G401.6 (cell line): Measurements from ENCODE around the gene SEC24B.
"Not testable (repeated sequence)": the region's sequence is repeated elsewhere in the genome, so short reads cannot be mapped to it uniquely, and the experiment has no call there.

ENCODE experiments used
- FAIRE-seq: peaks from 2 replicates; lab custom pipeline; 2012; peaks lifted over from hg19 to GRCh38; lab: Jason Lieb, UNC

SEC24B gene

DNA sequence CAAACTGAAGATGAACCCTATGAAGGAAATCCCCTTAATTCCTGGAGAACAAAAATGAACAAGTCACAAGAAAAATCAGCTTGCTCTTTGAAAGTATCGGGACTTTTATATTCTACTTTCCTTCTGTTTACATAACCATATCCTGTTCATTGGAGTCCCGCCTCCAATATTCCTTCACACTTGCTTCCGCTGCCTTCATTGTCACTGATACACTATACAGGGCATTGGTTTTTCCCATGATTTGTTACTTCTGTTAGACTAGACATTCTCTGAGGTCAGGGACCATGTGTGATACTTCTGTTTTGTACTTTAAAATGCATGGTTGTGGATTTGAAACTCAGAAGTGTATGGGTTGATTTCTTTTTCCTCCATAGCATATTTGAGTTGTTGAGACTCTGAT is 145.2 kb downstream of the SEC24B start:
- no peak for FAIRE-seq

DNA sequence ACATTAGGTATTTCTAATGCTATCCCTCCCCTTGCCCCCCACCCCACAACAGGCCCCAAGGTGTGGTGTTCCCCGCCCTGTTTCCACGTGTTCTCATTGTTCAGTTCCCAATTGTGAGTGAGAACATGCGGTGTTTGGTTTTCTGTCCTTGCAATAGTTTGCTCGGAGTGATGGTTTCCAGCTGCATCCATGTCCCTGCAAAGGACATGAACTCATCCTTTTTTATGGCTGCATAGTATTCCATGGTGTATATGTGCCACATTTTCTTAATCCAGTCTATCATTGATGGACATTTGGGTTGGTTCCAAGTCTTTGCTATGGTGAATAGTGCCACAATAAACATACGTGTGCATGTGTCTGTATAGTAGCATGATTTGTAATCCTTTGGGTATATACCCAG is 146.4 kb downstream of the SEC24B start:
- not testable (repeated sequence) for FAIRE-seq

DNA sequence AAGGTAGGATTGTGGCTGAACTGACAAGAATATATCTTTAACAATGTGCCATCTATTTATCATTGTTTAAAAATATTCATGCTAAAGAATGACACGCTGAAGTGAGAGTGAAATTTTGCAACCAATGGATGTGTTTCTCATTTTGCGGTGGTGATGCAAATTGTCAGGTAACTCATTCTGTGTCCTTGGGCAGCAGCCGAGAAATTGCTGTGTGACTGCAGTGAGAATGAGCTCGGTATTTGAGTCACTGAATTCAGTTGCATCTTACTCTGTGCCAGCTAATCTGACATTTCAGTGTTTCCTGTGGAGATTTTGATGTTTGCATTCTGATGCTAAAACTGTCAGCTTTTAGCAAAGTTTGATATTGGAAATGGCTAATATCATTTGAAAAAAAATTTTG is 154.6 kb downstream of the SEC24B start:
- FAIRE-seq, result no peak

DNA sequence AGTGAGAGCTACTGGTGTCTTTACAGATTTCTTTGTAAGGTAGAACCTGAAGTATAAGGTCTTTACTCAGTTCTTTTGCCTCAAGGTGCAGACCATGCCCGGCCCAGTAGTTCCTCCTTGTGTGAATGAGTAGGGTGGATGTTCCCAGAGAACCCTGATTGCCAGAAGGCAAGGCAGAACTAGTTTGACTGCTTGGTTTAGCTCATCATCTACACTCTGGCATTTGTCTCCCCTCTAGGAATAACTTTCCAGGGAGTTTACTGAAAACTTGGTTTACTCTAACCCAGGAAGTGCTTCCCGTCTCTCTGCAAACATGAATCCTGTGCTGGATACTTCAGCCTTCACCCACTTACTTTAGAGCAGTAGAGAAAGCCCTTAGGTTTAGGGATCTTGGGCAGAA is 155.5 kb downstream of the SEC24B start:
- FAIRE-seq, result no peak

DNA sequence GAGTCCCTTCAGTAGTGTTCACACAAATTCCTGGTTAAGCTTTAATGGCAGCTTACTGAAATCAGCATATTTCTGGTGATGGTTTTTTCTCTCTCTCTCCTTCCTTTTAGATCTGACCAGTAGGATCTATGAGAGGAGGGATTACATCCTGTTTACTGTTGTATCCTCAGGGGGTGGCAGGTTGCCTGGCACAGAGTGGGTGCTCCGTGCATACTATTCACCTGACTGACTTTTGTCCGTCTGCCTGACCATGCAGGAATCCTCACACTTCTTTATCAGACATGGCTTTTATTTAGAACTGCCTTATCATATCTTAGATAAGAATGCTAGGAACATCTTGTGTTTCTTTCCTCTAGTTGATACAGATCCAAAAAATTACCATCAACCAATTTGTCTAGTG is 156.0 kb downstream of the SEC24B start:
- FAIRE-seq, result no peak
